ENCODE data around the gene SPOCK1. TPM values are rescaled to one million over a fixed set of nuclear protein-coding genes. Genes with fewer than 3 reads are reported as not detected.

SPOCK1 gene
- total RNA-seq, 4 donors from 2014 or later = 8.6 to 34.8 (median 13.2) TPM

DNA sequence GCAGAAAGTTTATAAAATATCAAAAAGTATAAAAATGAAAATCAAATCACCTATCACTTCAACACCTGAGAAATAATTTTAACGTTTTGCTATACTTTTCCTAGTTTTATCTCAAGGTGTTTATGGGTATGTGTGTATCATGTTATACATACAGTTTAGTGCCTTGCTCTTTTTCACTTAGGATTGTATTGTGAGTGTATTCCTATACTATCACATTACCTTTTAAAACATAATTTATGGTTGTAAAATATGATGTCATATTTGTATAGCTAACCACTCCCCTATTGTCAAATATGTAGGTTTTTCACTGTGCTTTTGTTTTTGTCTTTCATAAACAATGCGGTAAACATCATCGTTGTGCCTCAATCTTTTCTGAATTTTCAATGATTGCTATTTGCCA, 479.9 kb downstream of the SPOCK1 start:
- no peak overlapping the region for H3K4me3 ChIP-seq
- no peak for DNase-seq
- H3K27ac ChIP-seq = no peak overlapping the region
- no peaks in the 10 kb centered on the region for H3K4me1 ChIP-seq
- WGBS, 2 donors (ENCODE audit: low coverage in 1 of 2) = 48 to 69% methylated on average over 3 of the region's 3 CpGs
- no peaks in the 10 kb centered on the region for H3K27me3 ChIP-seq
- TF ChIP-seq POLR2A (IDR thresholded peaks at IDR 0.05) (no peak), POLR2AphosphoS5 (IDR thresholded peaks at IDR 0.05) (no peak), EP300 (IDR thresholded peaks at IDR 0.05; ENCODE audit: low read depth) (no peak)
- TF ChIP-seq, protein P1, sequence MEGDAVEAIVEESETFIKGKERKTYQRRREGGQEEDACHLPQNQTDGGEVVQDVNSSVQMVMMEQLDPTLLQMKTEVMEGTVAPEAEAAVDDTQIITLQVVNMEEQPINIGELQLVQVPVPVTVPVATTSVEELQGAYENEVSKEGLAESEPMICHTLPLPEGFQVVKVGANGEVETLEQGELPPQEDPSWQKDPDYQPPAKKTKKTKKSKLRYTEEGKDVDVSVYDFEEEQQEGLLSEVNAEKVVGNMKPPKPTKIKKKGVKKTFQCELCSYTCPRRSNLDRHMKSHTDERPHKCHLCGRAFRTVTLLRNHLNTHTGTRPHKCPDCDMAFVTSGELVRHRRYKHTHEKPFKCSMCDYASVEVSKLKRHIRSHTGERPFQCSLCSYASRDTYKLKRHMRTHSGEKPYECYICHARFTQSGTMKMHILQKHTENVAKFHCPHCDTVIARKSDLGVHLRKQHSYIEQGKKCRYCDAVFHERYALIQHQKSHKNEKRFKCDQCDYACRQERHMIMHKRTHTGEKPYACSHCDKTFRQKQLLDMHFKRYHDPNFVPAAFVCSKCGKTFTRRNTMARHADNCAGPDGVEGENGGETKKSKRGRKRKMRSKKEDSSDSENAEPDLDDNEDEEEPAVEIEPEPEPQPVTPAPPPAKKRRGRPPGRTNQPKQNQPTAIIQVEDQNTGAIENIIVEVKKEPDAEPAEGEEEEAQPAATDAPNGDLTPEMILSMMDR (IDR thresholded peaks at IDR 0.05) = no peak
- no peaks in the 10 kb centered on the region for H3K9me3 ChIP-seq
- in situ Hi-C loops (cut with MboI; ENCODE audit: low pct_ligation_motif_present in 1 of 4, low pct_unique_long_range_greater_than_20kb in 1 of 4, low sequenced_read_pairs in 3 of 4) = no loop called here
- no peaks in the 10 kb centered on the region for H3K36me3 ChIP-seq
- intact Hi-C loops (cut with DNase I; ENCODE audit: low total_unique reads) = no loop called here

DNA sequence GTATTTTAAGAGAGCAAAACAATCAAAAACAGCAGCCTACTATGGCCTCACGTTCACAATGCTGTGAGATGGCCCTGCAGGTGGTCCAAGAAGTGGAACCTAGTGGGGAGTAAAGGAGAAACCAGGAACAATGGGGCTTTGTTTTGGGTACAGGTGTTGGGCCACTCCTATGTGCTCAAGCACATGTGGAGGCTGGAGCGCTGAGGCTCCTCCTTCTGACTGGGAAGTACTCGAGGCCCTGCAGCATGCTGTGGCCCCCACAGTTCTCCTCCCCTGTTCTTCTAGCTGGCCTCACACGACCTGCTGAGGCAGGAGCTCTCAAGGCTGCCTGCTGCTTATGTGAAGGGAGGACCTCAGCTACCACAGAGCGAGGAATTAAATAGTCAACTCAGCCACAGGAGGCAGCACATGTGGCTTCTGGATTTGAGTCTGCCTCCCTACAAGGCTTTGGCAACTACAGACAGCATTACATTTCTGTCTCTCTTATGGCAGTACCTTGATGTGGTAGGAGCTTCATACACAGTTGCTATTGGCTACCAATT, 482.3 kb downstream of the SPOCK1 start:
- Histone ChIP-seq H3K9me3 (no peaks in the 10 kb centered on the region), H3K36me3 (no peaks in the 10 kb centered on the region), H3K4me3 (no peak overlapping the region), H3K27ac (no peak overlapping the region), H3K4me1 (no peaks in the 10 kb centered on the region), H3K27me3 (no peaks in the 10 kb centered on the region)
- intact Hi-C loops (cut with DNase I; ENCODE audit: low total_unique reads) = no loop called here
- WGBS, 2 donors (ENCODE audit: low coverage in 1 of 2) = 31 to 56% methylated on average over 2 to 4 of the region's 5 CpGs
- TF ChIP-seq POLR2AphosphoS5 (IDR thresholded peaks at IDR 0.05) = no peak
- no peak for TF ChIP-seq POLR2A (IDR thresholded peaks at IDR 0.05)
- TF ChIP-seq EP300 (IDR thresholded peaks at IDR 0.05; ENCODE audit: low read depth) = no peak
- TF ChIP-seq, protein P1 (IDR thresholded peaks at IDR 0.05) = no peak
- DNase-seq = no peak
- in situ Hi-C loops (cut with MboI; ENCODE audit: low pct_ligation_motif_present in 1 of 4, low pct_unique_long_range_greater_than_20kb in 1 of 4, low sequenced_read_pairs in 3 of 4) = no loop called here

DNA sequence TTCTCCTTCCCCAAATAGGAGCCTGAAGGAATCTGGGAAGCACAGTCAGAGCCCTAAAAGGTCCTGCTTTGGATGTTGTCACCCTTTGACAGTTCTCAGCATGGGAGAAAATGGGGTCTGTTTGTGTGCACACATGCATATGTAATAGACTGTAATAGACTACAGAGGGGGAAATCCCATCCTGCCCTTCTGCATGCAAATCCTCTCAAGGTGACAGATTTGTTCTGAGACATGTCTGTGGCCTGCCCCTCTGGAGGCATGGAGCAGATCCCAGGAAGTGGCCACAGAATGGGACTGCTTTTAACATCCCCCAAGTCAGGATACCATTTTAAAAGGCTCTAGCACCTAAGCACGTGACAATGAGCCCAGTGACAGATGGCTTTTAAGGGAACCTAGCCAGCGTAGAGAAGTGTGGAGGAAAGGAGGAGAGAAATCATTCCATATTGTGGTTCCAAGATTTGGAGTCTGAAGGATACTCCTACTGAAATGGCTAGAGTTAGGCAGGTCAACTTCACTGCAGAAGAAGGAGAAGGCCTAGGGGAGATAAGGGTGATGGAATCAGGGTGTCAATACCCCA, 483.5 kb downstream of the SPOCK1 start:
- TF ChIP-seq EP300 (IDR thresholded peaks at IDR 0.05; ENCODE audit: low read depth) = no peak
- TF ChIP-seq POLR2A (IDR thresholded peaks at IDR 0.05) = no peak
- no peak for TF ChIP-seq POLR2AphosphoS5 (IDR thresholded peaks at IDR 0.05)
- TF ChIP-seq, protein P1 (IDR thresholded peaks at IDR 0.05) = no peak
- H3K27ac ChIP-seq = no peak overlapping the region
- no peaks in the 10 kb centered on the region for H3K4me1 ChIP-seq
- no peak for DNase-seq
- no peaks in the 10 kb centered on the region for H3K9me3 ChIP-seq
- H3K4me3 ChIP-seq = no peak overlapping the region
- WGBS, 2 donors (ENCODE audit: low coverage in 1 of 2) = 73% methylated on average over 2 of the region's 2 CpGs; no CpG with 5 or more reads in 1 of the 2 donors
- in situ Hi-C loops (cut with MboI; ENCODE audit: low pct_ligation_motif_present in 1 of 4, low pct_unique_long_range_greater_than_20kb in 1 of 4, low sequenced_read_pairs in 3 of 4) = no loop called here
- intact Hi-C loops (cut with DNase I; ENCODE audit: low total_unique reads) = no loop called here
- H3K27me3 ChIP-seq = no peaks in the 10 kb centered on the region
- H3K36me3 ChIP-seq = no peaks in the 10 kb centered on the region

DNA sequence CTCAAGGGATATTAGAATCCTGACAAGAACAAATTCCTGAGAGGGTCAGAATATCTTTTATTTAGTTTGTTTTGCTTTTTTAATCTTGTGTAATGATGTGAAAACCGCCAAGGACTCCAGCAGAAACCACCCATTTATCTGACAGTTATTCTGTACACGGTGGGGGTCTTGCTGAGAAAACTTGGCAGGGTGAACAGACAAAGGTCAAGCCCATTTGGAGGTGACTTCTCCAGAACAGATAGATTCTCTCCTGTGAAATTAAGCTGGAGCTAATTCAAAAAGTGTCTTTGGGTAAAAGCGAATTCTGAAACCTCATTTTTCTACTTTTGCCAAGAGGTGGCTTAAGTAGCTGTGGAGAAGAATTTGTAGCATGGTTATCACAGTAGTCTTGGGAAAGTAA, 484.4 kb downstream of the SPOCK1 start:
- intact Hi-C loops (cut with DNase I; ENCODE audit: low total_unique reads) = no loop called here
- H3K27ac ChIP-seq = no peak overlapping the region
- no peak for DNase-seq
- no peaks in the 10 kb centered on the region for H3K9me3 ChIP-seq
- WGBS, 2 donors (ENCODE audit: low coverage in 1 of 2) = 71% methylated on average over 3 of the region's 3 CpGs; no CpG with 5 or more reads in 1 of the 2 donors
- H3K4me1 ChIP-seq = no peaks in the 10 kb centered on the region
- no peaks in the 10 kb centered on the region for H3K36me3 ChIP-seq
- in situ Hi-C loops (cut with MboI; ENCODE audit: low pct_ligation_motif_present in 1 of 4, low pct_unique_long_range_greater_than_20kb in 1 of 4, low sequenced_read_pairs in 3 of 4) = no loop called here
- TF ChIP-seq POLR2A (IDR thresholded peaks at IDR 0.05) (no peak), EP300 (IDR thresholded peaks at IDR 0.05; ENCODE audit: low read depth) (no peak), POLR2AphosphoS5 (IDR thresholded peaks at IDR 0.05) (no peak)
- TF ChIP-seq, protein P1 (IDR thresholded peaks at IDR 0.05) = no peak
- H3K27me3 ChIP-seq = no peaks in the 10 kb centered on the region
- no peak overlapping the region for H3K4me3 ChIP-seq

Data from transverse colon (tissue), 4 donors.